T47D (cell line): Measurements from ENCODE around the gene SPATA17.

Source experiments
- DNase-seq, 2 experiments: peaks; one replicate each; pipeline versions ENCODE4 v3.0.0 to v3.0.0-alpha.2; 2011 to 2012; ENCODE audit warnings: low read depth in 1 of 2, low spot score in 1 of 2
- JUND ChIP-seq: IDR thresholded peaks from 2 replicates; pipeline ENCODE4 v1.6.1; 2012; ENCODE audit warnings: low read depth
- in situ Hi-C: cut with HindIII; loops from 2 replicates; pipeline ENCODE4 v1.10.0; 2016; ENCODE audit warnings: low sequenced_read_pairs, low pct_unique_long_range_greater_than_20kb

SPATA17 gene

DNA sequence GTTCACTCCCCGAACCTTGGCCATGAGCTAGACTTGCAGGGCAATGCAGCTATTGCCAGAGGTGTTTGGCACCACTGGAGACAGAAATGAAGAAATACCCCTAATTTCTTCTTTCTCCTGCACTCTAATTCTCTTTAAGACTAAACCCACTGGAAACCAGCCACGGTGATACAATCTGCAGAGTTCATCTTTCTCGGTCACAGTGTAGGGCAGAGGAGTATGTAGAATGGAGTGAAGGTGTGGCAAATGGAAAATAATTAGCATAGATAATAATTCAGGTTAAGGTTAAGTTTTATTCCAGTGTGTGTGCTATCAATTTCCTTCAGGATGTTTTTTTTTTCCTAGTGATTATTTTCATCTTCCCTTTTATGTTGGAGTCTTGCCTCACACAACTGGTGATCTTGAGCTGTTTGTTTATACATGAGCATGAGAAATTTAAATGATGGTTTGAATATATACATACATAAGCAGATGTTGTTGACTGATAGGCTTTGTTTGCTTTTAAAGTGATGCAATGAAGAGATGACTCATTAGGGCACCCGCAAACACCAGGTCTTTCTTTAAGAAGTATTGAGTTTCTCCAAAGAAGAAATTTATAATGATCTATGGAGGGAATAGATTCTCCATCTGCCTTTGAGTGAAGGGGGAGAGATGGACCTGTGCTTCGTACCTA, 81.9 kb downstream of the SPATA17 start:
- DNase-seq, result peak in 1 of 2 experiments; percentile 42
- in situ Hi-C loops, result no loop called here

DNA sequence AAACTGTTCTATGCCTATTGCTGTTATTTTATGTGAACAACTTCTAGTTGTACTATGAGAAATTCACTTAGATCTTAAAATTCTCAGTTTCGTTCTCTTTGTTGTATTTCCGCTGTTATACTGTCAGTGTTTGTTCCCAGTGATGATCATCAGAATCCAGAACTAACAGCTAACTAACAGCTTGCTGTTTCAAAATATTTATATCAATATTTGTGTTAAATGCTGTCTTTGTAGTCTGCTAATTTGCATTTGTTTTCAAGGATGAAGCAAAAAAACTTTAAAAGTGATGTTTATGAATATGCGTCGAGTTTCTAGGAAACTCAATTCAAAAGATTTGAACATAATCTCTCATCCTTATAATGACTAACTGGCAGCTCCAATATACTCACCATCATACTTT, 84.5 kb downstream of the SPATA17 start:
- DNase-seq, result no peak
- TF ChIP-seq JUND, result no peak
- in situ Hi-C loops, result no loop called here

More for the DNA sequence above, 81.9 kb downstream of the SPATA17 start:
- 0 out of 2 replicates have a peak, but pooled peaks have one; percentile 12 for TF ChIP-seq JUND

DNA sequence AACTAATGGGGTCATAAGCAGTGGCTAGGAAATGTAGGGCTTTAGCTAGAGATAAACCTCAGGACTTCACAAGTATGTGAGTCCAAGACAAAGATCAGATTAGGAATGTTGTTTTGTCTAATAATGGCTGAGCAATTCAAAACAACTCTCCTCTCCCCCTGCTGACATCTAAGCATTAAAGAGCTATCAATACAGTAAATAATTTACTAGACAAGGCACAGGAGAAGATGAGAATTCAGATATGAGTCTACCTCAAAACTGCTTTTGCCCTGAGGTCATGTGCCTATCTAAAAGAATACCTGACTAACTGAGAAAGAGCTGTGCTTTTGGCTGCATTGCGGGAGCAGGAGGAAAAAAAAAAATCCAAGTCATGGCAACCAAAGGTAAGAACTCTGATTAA, 86.8 kb downstream of the SPATA17 start:
- in situ Hi-C loops, result no loop called here
- DNase-seq, result no peak
- no peak for TF ChIP-seq JUND

DNA sequence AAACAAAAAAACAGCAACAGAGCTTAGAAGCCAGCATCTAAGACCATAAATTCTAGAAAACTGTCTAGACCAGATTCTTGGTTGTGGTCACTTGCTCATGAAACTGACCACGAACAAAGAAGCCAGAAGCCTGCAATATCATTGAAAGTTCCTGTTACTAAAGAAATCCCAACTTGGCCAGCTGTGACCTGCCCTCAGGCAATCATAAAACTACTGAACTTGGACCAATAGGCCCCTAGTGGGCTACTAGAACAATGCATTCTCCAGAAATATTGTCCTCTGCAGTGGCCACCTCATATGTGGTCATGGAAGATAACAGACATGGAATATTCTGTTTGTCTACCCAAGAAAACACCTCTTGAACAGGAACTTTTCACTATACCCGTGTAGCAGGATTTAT, 87.7 kb downstream of the SPATA17 start:
- no peak for TF ChIP-seq JUND
- in situ Hi-C loops, result no loop called here
- peak in 1 of 2 experiments; percentile 39 for DNase-seq

DNA sequence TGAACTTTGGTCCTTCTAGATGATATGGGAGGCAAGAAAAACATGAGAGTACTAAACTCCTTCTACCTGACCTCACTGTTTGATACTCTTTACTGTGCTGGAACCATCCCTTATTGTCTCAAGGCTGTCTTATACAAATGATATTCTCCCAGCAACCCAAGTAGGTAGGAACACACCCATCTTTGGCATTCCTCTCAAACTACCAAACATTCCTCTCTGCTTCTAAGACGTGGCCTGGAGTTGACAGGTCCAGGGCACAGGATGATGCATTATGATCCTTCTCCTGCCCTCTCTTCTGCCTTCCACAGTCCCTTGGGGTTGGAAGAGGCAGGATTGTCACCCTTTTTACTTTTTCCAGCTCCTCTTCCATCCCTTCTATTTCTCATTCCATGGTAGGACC, 90.5 kb downstream of the SPATA17 start:
- no peak for TF ChIP-seq JUND
- DNase-seq, result no peak
- in situ Hi-C loops, result no loop called here

DNA sequence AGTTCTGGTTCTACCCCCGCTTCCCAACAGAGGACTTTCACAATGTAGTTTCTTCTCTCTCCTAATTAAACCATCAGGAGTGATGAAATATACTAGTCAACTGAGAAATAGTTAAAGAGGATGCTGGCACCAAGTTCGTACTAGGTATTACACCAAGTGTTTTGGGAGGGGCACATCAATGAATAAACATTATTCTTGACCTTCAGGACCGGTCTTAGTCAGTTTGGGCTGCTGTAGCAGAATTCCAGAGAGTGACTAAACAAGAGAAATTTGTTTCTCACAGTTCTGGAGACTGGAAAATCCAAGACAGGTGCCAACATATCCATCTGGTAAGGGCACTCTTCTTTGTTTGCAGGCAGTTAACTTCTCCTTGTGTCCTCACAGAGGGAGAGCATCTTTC, 103.8 kb downstream of the SPATA17 start:
- no peak for TF ChIP-seq JUND
- no peak for DNase-seq
- in situ Hi-C loops, result no loop called here

DNA sequence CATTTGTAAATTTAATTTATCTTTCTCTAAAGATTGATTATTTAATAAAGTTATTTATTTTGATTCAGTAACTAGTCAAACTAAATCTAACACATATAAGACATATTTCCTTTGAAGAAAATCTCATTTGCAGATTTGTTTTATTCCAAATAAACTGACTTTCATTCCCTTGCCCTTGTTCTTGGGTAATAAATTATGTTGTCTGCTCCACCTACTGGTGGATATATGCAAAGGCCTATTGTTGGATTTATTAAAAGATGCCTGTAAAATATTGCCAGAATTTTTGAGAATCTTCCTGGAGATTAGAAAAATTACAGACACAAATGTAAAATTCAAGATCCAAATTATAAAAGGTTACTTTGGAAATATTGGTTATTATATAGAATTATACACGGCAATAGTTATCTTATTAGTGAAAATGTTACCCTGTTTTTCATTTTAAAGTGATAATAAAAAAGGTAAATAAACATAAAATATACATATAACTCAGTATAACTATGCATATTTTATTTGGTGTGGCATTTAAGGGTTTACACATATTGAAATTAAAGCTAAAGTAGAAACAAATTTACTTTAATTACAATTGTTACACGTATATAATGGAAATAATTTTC, 116.1 kb downstream of the SPATA17 start:
- peak in 1 of 2 experiments; percentile 63 for DNase-seq
- TF ChIP-seq JUND, result no peak

DNA sequence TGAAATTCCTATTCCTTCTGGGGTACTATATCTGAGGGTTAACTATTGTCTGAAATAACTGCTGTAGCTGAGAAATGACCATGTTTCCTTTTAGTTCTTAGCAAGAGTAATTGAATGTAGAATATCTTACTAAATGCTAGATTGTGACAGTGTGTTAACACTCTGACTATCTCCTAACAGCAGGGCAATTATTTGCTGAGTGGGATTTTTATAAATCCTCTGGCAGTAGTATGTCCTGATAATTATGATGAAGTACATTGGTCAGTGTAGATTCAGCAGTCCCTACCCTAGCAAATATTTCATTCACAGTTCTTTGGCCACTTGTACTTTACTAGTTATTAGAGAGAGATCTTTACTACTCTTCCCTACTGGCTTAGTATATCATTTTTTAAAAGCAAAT, 138.6 kb downstream of the SPATA17 start:
- in situ Hi-C loops, result no loop called here
- TF ChIP-seq JUND, result no peak
- DNase-seq, result no peak

More for the DNA sequence above, 116.1 kb downstream of the SPATA17 start:
- in situ Hi-C loops, result no loop called here

DNA sequence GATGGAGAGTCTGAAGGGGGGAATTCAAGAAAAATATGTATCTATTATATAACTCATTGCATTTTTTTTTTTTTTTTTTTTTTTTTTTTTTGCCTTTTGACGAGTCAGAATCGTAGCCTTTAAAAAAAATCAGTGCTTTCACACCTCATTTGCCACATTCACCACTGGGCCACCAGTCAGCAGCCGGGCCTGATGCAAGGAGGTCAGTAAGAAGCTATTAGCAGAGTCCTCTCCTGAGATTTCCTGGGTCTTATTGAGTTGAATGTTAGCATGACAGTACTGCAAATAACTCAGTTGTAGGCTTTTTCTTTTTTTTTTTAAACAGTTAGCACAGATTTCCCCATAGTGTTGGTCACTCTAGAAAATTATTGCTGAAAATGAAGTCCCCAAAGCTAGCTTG, 139.8 kb downstream of the SPATA17 start:
- in situ Hi-C loops, result no loop called here
- no peak for DNase-seq
- no peak for TF ChIP-seq JUND

DNA sequence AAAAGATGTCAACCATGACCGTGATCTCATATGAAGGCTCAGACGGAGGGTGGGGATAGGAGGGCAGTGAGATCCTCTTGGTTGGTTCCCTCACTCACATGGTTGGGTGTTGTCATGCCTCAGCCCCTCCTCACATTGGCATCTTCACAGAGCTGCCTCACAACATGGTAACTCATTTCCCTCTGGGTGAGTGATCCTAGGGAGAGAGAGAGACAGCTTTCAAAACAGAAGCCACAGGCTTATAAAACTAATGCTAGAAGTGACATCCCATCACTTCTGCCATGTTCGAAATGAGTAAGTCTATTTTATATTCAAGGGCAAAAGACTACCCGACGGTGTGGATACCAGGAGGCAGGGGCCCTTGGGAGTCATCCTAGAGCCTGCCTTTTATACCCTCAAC, 145.5 kb downstream of the SPATA17 start:
- DNase-seq, result no peak
- TF ChIP-seq JUND, result no peak
- in situ Hi-C loops, result no loop called here

DNA sequence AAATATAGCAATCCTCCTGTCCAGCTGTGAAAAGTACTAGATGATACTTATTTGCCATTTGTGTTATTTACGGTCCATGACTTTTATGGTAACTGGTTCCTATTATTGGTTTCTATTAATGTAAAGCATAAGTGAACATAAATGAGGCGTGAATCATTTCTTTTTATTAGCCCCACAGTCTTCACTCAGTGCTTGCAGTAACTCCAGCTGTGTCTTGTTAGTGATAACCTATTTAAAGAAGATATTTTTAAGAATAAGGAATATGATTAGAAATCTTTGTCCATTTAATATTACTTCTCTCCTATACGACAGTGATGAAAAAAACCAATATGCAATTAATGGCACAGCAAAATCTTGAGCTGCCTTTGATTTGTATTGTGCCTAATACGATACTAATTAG, 149.9 kb downstream of the SPATA17 start:
- in situ Hi-C loops, result no loop called here
- no peak for TF ChIP-seq JUND
- no peak for DNase-seq

DNA sequence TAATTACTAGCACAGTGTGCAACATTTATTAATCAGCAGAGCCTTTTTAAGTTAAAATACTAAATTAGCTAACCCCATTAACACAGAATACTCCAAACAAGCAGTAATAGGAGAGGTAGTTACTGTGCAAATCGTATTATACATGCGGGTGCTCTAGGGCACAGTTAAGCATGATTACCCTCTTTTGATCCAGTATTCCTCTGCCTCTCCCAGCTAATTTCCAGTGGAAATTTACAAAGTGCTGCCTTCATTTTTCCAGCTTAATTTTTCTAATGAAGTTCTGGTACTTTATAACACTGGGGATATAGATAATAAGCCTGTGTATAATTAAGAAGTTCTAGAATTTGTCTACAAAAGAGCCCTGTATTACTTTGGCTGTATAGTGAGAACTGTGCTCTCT, 159.9 kb downstream of the SPATA17 start:
- no peak for TF ChIP-seq JUND
- no peak for DNase-seq
- in situ Hi-C loops, result no loop called here

DNA sequence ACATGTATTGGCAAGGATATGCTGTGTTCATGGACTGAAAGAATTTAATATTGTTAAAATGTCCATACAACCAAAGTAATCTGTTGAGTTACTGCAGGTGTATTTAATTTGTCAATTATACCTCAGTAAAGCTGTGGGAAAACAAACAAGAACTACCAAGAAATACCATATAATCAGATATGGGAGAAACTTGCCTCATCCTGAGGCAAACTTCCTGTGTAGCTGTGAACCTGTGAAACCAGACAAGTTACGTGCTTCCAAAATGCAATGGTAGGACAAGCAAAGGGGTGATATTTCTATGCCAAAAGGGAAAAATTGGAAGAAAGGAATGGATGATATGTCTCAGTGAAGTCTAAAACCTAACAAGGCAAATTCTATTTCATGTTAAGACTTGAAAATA, 174.6 kb downstream of the SPATA17 start:
- DNase-seq, result peak; percentile 3 to 96
- in situ Hi-C loops, result no loop called here
- TF ChIP-seq JUND, result peak; percentile 82

DNA sequence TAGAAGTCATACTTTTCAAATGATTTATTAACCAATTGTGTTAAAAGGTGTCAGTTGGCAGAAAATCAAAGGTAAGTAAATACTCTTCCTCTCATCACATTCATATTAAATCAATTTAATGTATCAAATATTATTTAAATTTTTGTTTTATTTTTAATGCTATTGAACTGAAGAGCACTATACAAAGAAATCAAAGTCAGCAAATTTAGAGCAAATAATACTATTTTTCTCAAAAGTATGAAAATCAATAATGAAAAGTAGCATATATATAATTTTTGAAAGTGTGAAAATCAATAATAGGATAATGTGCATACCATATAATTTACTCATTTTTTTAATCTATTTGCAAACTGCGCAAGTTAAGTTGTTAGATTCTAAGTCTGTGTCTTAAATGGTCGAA, 181.0 kb downstream of the SPATA17 start:
- no peak for DNase-seq
- TF ChIP-seq JUND, result no peak
- in situ Hi-C loops, result no loop called here
